ENCODE results near the gene HTR6.

- TF ChIP-seq CTCF (IDR thresholded peaks at IDR 0.05 in 4 of 5, conservative IDR thresholded peaks at IDR 0.05 in 1 of 5): no peak
- TF ChIP-seq POLR2A (IDR thresholded peaks at IDR 0.05): no peak
Observed at GRCh38 chr1:19658186-19658585, 6.5 kb upstream of the HTR6 start.

Measured in gastrocnemius medialis (tissue), 4 donors.